Panc1 (cell line): ENCODE results near the gene APOL2. TPM values are rescaled to one million over a fixed set of nuclear protein-coding genes. Genes with fewer than 3 reads are reported as not detected.

Experiments used
- ATAC-seq: fragments of 200-7000 bp; cut with Tn5 transposase; 2 replicates; pipeline ENCODE4 v1.9.1; 2020; ENCODE audit warnings: mild to moderate bottlenecking, moderate library complexity
- BruUV-seq: library from RNA; stranded (reverse); fragments of 400-500 nt; replicated peaks from 2 replicates; lab custom pipeline; 2021; lab: Mats Ljungman, UMichigan
- CTCF ChIA-PET: fragments of 300-600 bp; sonication (Branson Sonifier 250); formaldehyde crosslinking; loops from one replicate; lab custom pipeline; 2022; ENCODE audit warnings: antibody characterized with exemption; lab: Charles Lee
- POLR2A ChIA-PET: fragments of 300-600 bp; sonication (Branson Sonifier 250); formaldehyde crosslinking; loops from one replicate; lab custom pipeline; 2022; ENCODE audit warnings: antibody characterized with exemption; lab: Charles Lee
- DNase-seq: peaks from one replicate; pipeline ENCODE4 v3.0.0-alpha.2; 2010; ENCODE audit warnings: low read depth, low spot score
- H3K27ac ChIP-seq: 2 replicates; pipeline ENCODE4 v1.5.1; 2011; ENCODE audit warnings: mild to moderate bottlenecking, low read length, inconsistent platforms
- H3K27me3 ChIP-seq: fragments of 200-500 bp; sonication (Bioruptor generic); 2 replicates; pipeline ENCODE4 v1.6.0; 2014; ENCODE audit warnings: low read length, inconsistent platforms; ENCODE audit not compliant: control insufficient read depth, insufficient read depth
- H3K36me3 ChIP-seq: fragments of 200-500 bp; sonication (Bioruptor generic); 2 replicates; pipeline ENCODE4 v1.5.1; 2014; ENCODE audit warnings: inconsistent platforms, mild to moderate bottlenecking, low read length, moderate library complexity; ENCODE audit not compliant: control insufficient read depth, insufficient read depth
- H3K4me1 ChIP-seq: 2 replicates; pipeline ENCODE4 v1.5.1; 2011; ENCODE audit warnings: inconsistent platforms, mild to moderate bottlenecking, low read length, moderate library complexity; ENCODE audit not compliant: control insufficient read depth, insufficient read depth
- H3K4me3 ChIP-seq, 2 experiments: 2 replicates each; pipeline ENCODE4 v1.5.1; 2011 to 2012; ENCODE audit warnings: low read depth in 2 of 2, low read length in 2 of 2, mild to moderate bottlenecking in 2 of 2, inconsistent platforms in 1 of 2, moderate library complexity in 1 of 2
- H3K9me3 ChIP-seq: fragments of 200-500 bp; sonication (Bioruptor generic); 2 replicates; pipeline ENCODE4 v1.5.1; 2014; ENCODE audit warnings: low read depth, mild to moderate bottlenecking, inconsistent platforms, low read length, moderate library complexity; ENCODE audit not compliant: control insufficient read depth, insufficient read depth
- CTCF ChIP-seq: fragments of 450-650 bp; IDR thresholded peaks from 2 replicates; pipeline ENCODE4 v1.5.1; 2017; ENCODE audit warnings: mild to moderate bottlenecking
- POLR2AphosphoS5 ChIP-seq: IDR thresholded peaks from 2 replicates; pipeline ENCODE4 v1.6.1; 2012; ENCODE audit warnings: mild to moderate bottlenecking, low read depth, low read length, moderate library complexity
- REST ChIP-seq, 2 experiments: IDR thresholded peaks; 2 replicates each; pipeline ENCODE4 v1.6.1; 2011 to 2012; ENCODE audit warnings: low read depth in 2 of 2, control low read depth in 1 of 2, low read length in 1 of 2, mild to moderate bottlenecking in 1 of 2, moderate library complexity in 1 of 2; ENCODE audit not compliant: insufficient read depth in 1 of 2
- SIN3A ChIP-seq: IDR thresholded peaks from 2 replicates; pipeline ENCODE4 v1.6.1; 2012; ENCODE audit warnings: low read depth, mild to moderate bottlenecking, low read length, moderate library complexity, borderline replicate concordance; ENCODE audit not compliant: insufficient read depth
- TCF7L2 ChIP-seq: IDR thresholded peaks from 2 replicates; pipeline ENCODE4 v1.6.1; 2011; ENCODE audit warnings: mild to moderate bottlenecking, low read depth, low read length, inconsistent platforms
- in situ Hi-C: cut with HindIII; loops from 2 replicates; pipeline ENCODE4 v1.10.0; 2016; ENCODE audit warnings: low sequenced_read_pairs, low pct_unique_long_range_greater_than_20kb
- intact Hi-C: fragments of 100-400 bp; cut with micrococcal nuclease; formaldehyde crosslinking; loops from one replicate; pipeline ENCODE4 v1.10.0; 2022; ENCODE audit not compliant: unreplicated experiment
- total RNA-seq: library from RNA; stranded (reverse); gene quantifications from one replicate; pipeline ENCODE4 v1.2.1, GENCODE V29; 2021; ENCODE audit not compliant: unreplicated experiment

APOL2 gene
- total RNA-seq, 1 experiment from 2014 or later: 34.4 TPM

GRCh38 chr22:36239150-36239400 lies 252 bp downstream of the APOL2 start:
- peak overlapping the region; percentile 71 to 95 for H3K4me3 ChIP-seq

GRCh38 chr22:36238373-36239149 lies 766 bp downstream of the APOL2 start:
- Histone ChIP-seq H3K27ac (peak overlapping the region; percentile 91), H3K4me1 (peaks cover 10% of the 10 kb centered on the region; the same call in 1 of the 2 replicates), H3K36me3 (no peaks in the 10 kb centered on the region), H3K27me3 (no peaks in the 10 kb centered on the region), H3K9me3 (no peaks in the 10 kb centered on the region), H3K4me3 (peak overlapping the region; percentile 71 to 95)
- POLR2A ChIA-PET: interaction anchor here (0.6 kb wide), 1 partner anchor 438 kb away, joined by 4 read pairs; no protein-coding TSS in a partner anchor
- ATAC-seq (peak; percentile 40), DNase-seq (no peak)
- CTCF ChIA-PET: interaction anchor here (0.6 to 1.0 kb wide), 4 partner anchors 40 to 80 kb away, joined by 3 read pairs; no protein-coding TSS in a partner anchor
- intact Hi-C loops: no loop called here
- in situ Hi-C loops: no loop called here
- BruUV-seq: no TSS peak
- no peak for TF ChIP-seq TCF7L2
- no peak for TF ChIP-seq POLR2AphosphoS5
- TF ChIP-seq CTCF: no peak
- no peak for TF ChIP-seq SIN3A

More at GRCh38 chr22:36239150-36239400, 252 bp downstream of the APOL2 start:
- Histone ChIP-seq H3K27me3 (no peaks in the 10 kb centered on the region), H3K27ac (peak overlapping the region; percentile 91), H3K36me3 (no peaks in the 10 kb centered on the region), H3K9me3 (no peaks in the 10 kb centered on the region), H3K4me1 (peaks cover 10% of the 10 kb centered on the region; the same call in 1 of the 2 replicates)
- DNase-seq: no peak
- CTCF ChIA-PET: interaction anchor here (0.6 to 1.0 kb wide), 4 partner anchors 39 to 80 kb away, joined by 3 read pairs; no protein-coding TSS in a partner anchor
- BruUV-seq: TSS peak; percentile 51
- in situ Hi-C loops: no loop called here
- POLR2A ChIA-PET: no interaction called here
- intact Hi-C loops: no loop called here
- no peak for TF ChIP-seq TCF7L2
- TF ChIP-seq SIN3A: no peak
- TF ChIP-seq CTCF: no peak
- no peak for TF ChIP-seq POLR2AphosphoS5
- TF ChIP-seq REST (IDR thresholded peaks at IDR 0.05; ENCODE audit: insufficient read depth in 1 of 2, low read depth in 2 of 2, low read length in 1 of 2): no peak
- peak; percentile 64 for ATAC-seq
